CD4-positive, alpha-beta T cell treated with Interleukin-6 for 4 hours (primary cell): ENCODE results near the gene CBLB.
"Not testable (repeated sequence)": the region's sequence is repeated elsewhere in the genome, so short reads cannot be mapped to it uniquely, and the experiment has no call there.

Experiments
- DNase-seq: peaks from one replicate; pipeline ENCODE4 v3.0.0-alpha.2; 2020; ENCODE audit warnings: mixed read lengths

CBLB gene

GRCh38 chr3:105746231-105746996, 122.4 kb downstream of the CBLB start:
- no peak for DNase-seq

GRCh38 chr3:105745046-105745445, 123.8 kb downstream of the CBLB start:
- DNase-seq: no peak

GRCh38 chr3:105744202-105744601, 124.6 kb downstream of the CBLB start:
- DNase-seq: no peak

- DNase-seq: no peak
These were observed 135.5 kb downstream of the CBLB start for GRCh38 chr3:105733356-105733755.

GRCh38 chr3:105731686-105732085, 137.1 kb downstream of the CBLB start:
- no peak for DNase-seq

GRCh38 chr3:105730801-105731354, 137.9 kb downstream of the CBLB start:
- no peak for DNase-seq

- no peak for DNase-seq
These were observed 139.1 kb downstream of the CBLB start for GRCh38 chr3:105729667-105730066.

- no peak for DNase-seq
These were observed 140.0 kb downstream of the CBLB start for GRCh38 chr3:105728771-105729312.

- not testable (repeated sequence) for DNase-seq
These were observed 141.8 kb downstream of the CBLB start for GRCh38 chr3:105727036-105727435.

GRCh38 chr3:105722943-105723556, 145.8 kb downstream of the CBLB start:
- DNase-seq: no peak

- DNase-seq: no peak
These were observed 149.0 kb downstream of the CBLB start for GRCh38 chr3:105719791-105720190.

GRCh38 chr3:105715372-105715771, 153.4 kb downstream of the CBLB start:
- no peak for DNase-seq

GRCh38 chr3:105714453-105714852, 154.4 kb downstream of the CBLB start:
- no peak for DNase-seq

- DNase-seq: no peak
These were observed 159.8 kb downstream of the CBLB start for GRCh38 chr3:105708980-105709379.

GRCh38 chr3:105707009-105707408, 161.8 kb downstream of the CBLB start:
- DNase-seq: no peak

GRCh38 chr3:105704726-105705410, 163.9 kb downstream of the CBLB start:
- DNase-seq: no peak

- DNase-seq: peak; percentile 14
These were observed 168.2 kb downstream of the CBLB start for GRCh38 chr3:105700575-105700974.

GRCh38 chr3:105691633-105692032, 177.2 kb downstream of the CBLB start:
- no peak for DNase-seq

GRCh38 chr3:105691053-105691452, 177.8 kb downstream of the CBLB start:
- no peak for DNase-seq

- no peak for DNase-seq
These were observed 180.0 kb downstream of the CBLB start for GRCh38 chr3:105688821-105689220.

- DNase-seq: no peak
These were observed 182.4 kb downstream of the CBLB start for GRCh38 chr3:105686278-105686897.

- no peak for DNase-seq
These were observed 188.9 kb downstream of the CBLB start for GRCh38 chr3:105679951-105680350.

GRCh38 chr3:105678017-105678416, 190.8 kb downstream of the CBLB start:
- no peak for DNase-seq
